ENCODE measurements around the gene ARHGAP21.

The ARHGAP21 gene

DNA sequence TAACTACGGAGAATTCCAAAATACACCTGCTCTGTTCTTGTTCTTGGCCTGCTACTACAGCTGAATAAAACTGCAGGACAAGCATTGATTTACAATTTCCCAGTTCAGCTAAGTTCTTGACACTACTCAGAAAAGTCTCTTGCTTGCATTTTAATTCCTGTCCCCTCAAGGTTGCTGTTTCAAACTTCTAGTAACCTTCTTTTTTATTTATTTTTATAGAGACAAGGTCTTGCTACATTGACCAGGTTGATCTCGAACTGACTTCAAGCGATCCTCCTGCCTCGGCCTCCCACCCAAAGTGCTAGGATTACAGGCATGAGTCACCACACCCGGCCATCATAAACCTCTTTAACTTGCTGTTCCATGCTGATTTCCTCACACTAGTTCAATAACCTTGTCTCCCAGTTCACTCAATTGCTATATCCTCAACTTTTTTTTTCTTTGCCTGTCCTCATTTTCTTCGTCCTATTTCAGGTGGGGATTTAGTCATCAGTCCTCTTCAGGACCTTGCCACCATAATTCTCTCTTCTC is 79.9 kb downstream of the ARHGAP21 start:
- Mint-ChIP-seq H3K27ac (no peak overlapping the region), H3K27me3 (ENCODE audit: low read depth) (no peaks in the 10 kb centered on the region), H3K36me3 (ENCODE audit: low read depth) (peaks cover 4% of the 10 kb centered on the region), H3K4me1 (no peaks in the 10 kb centered on the region), H3K9me3 (no peaks in the 10 kb centered on the region), H3K4me3 (no peak overlapping the region)
- TF ChIP-seq, protein P1, sequence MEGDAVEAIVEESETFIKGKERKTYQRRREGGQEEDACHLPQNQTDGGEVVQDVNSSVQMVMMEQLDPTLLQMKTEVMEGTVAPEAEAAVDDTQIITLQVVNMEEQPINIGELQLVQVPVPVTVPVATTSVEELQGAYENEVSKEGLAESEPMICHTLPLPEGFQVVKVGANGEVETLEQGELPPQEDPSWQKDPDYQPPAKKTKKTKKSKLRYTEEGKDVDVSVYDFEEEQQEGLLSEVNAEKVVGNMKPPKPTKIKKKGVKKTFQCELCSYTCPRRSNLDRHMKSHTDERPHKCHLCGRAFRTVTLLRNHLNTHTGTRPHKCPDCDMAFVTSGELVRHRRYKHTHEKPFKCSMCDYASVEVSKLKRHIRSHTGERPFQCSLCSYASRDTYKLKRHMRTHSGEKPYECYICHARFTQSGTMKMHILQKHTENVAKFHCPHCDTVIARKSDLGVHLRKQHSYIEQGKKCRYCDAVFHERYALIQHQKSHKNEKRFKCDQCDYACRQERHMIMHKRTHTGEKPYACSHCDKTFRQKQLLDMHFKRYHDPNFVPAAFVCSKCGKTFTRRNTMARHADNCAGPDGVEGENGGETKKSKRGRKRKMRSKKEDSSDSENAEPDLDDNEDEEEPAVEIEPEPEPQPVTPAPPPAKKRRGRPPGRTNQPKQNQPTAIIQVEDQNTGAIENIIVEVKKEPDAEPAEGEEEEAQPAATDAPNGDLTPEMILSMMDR (IDR thresholded peaks at IDR 0.05; ENCODE audit: unreplicated experiment in 3 of 3) = no peak

DNA sequence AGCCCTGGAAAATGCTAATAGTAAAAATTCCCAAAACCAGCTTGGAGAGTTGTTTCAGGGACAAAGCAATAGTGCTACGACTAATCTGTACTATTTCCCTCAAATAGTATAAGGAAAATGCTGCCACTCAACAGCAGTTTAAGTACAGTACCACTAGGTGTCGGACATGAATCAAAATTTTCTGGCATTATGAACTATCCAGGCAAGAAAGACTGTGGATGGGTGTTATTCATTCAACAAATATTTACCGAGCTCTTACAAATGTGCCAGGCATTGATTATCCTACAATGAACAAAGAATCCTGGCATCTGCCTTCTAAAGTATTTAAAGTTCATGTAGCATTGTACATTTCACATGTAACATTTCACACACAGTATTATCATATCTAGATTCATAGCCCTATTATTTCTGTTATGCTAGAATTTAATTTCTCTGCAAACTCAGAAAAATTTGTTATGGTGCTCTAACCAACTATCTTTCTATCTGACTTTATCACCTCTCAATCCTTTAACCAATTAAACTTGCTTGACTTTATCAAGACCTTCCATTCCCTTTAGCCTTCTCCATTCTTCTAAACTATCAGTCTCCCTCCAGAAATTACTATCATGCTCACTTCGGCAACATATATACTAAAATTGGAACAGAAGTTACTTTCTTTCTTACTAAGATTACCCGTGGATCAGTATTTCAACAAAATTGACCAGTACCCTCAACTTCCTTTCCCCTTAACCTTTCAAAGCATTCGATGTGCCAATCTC is 80.6 kb downstream of the ARHGAP21 start:
- Mint-ChIP-seq H3K4me3 (no peak overlapping the region), H3K27me3 (ENCODE audit: low read depth) (no peaks in the 10 kb centered on the region), H3K27ac (no peak overlapping the region), H3K4me1 (no peaks in the 10 kb centered on the region), H3K9me3 (no peaks in the 10 kb centered on the region), H3K36me3 (ENCODE audit: low read depth) (peaks cover 2% of the 10 kb centered on the region)
- TF ChIP-seq, protein P1 (IDR thresholded peaks at IDR 0.05; ENCODE audit: unreplicated experiment in 3 of 3) = peak; percentile 59 to 78 (median 71)

DNA sequence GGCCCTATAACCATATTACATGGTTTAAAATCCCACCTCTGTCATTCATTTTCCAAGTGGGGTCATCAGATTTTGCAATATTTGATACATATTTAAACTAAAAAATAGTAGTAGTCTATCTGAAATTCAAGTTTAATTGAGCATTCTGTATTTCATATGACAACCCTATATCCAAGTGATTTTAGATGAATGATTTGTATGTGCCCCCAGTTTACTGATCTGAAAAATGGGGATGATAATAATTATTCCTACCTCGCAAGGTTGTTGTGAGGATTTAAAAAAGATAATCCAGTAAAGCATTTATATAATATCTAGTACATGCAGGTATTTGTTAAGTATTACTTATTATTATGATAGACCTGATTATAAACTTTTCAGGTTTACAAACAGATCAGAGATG is 84.6 kb downstream of the ARHGAP21 start:
- H3K27me3 Mint-ChIP-seq (ENCODE audit: low read depth) = no peaks in the 10 kb centered on the region
- H3K36me3 Mint-ChIP-seq (ENCODE audit: low read depth) = no peaks in the 10 kb centered on the region
- H3K4me1 Mint-ChIP-seq = no peaks in the 10 kb centered on the region

DNA sequence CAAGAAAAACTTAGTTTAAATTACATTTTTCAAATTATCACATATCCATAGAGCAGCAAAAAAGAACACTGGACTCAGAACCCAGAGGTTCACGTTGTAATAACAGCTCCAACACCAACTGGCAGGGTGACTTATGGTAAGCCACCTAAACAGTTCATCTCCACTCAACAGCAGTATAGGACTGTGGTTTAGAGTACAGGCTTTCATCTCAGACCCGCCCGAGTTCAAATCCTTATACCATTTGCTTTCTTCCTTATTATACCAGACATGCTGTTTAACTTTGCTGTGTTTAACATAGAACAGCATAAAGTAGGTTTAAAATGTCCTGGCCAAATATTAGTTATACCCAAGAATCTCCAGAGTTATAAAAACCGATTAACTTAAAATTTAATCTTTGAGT is 97.9 kb downstream of the ARHGAP21 start:
- H3K9me3 Mint-ChIP-seq = no peaks in the 10 kb centered on the region
- no peak overlapping the region for H3K27ac Mint-ChIP-seq
- TF ChIP-seq, protein P1 (IDR thresholded peaks at IDR 0.05; ENCODE audit: unreplicated experiment in 3 of 3) = no peak
- H3K4me3 Mint-ChIP-seq = no peak overlapping the region
- peaks cover 6% of the 10 kb centered on the region for H3K4me1 Mint-ChIP-seq
- H3K27me3 Mint-ChIP-seq (ENCODE audit: low read depth) = no peaks in the 10 kb centered on the region
- H3K36me3 Mint-ChIP-seq (ENCODE audit: low read depth) = peaks cover 7% of the 10 kb centered on the region

More for the DNA sequence above, 84.6 kb downstream of the ARHGAP21 start:
- TF ChIP-seq, protein P1 (IDR thresholded peaks at IDR 0.05; ENCODE audit: unreplicated experiment in 3 of 3) = no peak
- Mint-ChIP-seq H3K27ac (no peak overlapping the region), H3K9me3 (no peaks in the 10 kb centered on the region), H3K4me3 (no peak overlapping the region)

DNA sequence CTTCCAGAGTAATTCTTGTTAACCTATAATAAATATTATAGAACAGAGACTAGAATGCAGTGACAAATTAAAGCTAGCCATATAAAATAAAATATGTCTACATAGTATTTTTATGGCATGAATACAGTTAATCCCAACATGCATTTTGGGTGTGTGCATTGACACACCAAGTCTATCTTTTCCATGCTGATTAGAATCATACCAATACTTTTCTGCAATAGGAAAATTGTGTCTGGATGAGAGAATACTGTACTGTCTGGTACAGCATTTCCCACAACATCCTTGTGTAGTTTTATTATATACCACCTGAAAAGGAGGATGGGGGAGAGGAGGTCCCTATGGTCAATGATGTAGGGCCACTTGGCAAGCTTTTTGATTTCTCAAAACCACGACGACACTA is 100.3 kb downstream of the ARHGAP21 start:
- Mint-ChIP-seq H3K4me3 (no peak overlapping the region), H3K9me3 (no peaks in the 10 kb centered on the region), H3K36me3 (ENCODE audit: low read depth) (peaks cover 12% of the 10 kb centered on the region), H3K27me3 (ENCODE audit: low read depth) (no peaks in the 10 kb centered on the region), H3K27ac (peak overlapping the region in 1 of 3 experiments; percentile 12), H3K4me1 (peaks cover 12% of the 10 kb centered on the region)
- TF ChIP-seq, protein P1 (IDR thresholded peaks at IDR 0.05; ENCODE audit: unreplicated experiment in 3 of 3) = no peak
